Measurements from ENCODE around the gene GALNT14.

The GALNT14 gene

DNA sequence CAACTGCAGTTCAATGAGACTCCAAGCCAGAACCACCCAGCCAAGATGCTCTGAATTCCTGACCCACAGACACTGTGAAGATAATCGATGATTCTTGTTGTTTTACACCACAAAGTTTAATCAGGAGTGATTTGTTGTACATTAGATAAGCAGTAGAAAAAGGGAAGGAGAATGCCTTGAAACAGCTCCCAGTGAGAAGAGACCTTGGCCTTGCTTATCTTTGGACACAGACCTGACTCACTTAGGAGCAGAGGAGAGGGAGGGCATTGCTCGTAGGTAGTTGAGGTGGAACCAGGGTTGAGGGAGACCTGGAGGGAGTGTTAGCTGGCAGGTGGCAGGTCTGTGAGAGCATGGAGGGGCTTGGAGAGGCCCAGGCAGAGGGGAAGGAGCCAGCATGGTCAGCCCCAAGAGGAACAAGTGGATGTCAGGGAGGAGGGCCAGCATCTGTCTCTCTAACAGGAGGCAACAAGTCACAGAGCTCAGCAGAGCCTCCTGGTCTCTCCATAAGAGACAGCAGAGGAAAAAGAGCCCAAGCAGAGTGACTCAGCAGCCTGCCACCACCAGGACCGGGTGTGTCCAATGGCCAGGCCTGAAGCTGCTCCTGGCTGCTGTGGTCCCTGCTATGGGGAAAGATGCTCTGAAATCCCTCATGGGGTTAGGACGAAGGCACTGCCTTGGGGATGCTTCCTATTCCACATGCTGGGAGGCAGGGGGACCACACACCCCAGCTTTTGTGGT lies 169.4 kb downstream of the GALNT14 start:
- DNase-seq, result no peak

DNA sequence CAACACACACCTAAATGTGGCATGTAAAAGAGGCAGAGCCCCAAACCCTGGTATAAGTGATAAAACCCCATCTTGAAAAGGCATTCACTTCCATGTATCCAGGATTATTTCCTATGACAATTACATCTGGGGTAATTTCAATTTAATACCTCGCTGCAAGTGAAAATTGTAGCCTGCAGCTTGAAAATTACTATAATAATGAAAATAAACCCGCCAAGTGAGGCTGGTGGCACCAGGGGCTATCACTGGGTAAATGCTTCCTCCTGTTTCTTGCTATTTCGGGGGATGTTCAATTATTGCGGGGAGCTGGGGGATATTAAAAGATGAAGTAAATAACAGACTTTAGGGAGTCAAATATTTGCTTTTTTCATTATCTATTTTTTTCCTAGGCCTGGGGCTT lies 171.5 kb downstream of the GALNT14 start:
- no peak for DNase-seq

DNA sequence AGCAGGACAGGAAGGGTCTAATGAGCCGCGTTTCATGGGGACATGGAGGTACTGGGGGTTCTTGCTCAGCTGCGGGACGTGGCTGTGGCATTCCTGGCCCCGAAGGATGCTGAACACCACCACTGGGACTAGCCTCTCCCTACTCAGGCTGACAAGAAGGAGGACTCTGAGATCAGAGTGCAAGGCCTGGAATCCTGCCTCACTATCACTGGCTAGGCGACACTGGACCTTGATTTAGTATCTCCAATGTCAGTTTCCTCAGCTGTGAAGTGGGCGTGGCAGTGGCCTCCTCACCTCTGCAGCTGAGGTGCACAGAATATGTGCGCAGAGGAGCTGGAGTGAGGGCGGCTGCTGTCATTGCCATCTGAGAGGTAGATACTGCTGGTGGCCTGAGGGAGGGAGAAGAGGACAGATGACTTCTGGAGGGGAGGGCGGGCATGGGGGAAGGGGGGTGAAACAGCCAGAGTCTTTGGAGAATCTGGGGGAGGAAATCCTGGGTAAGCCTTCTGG lies 173.2 kb downstream of the GALNT14 start:
- no peak for DNase-seq

DNA sequence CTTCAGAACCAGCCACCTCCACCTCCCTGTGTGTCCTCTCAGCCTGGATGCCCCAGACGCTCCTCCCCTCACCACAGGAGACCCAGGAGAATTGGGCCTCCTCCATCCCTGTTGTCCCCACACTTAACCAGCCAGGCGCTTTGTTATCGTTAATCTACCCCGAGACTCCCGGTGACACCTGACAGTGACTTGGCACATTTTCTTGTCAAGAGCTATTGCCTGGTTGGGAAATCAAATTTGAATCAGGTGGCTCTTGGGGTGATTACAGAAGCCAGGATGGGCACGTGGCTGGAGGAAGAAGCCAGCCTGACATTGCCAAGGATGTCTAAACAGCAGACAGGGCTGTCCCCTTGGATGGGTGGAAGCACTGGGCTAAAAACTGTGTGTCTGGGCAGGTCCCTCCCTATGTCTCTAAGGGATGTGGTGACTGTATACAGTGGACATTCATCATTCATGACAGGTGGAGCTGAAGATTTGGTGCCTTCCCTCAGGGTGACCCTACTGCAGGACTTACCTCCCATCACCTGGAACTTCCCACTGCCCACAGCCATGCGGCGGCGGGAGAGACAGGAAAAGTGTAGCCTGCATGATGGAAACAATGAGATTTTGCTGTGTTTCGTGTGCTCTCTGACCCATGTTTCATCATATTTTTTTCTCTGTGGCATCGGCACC lies 173.8 kb downstream of the GALNT14 start:
- no peak for DNase-seq

DNA sequence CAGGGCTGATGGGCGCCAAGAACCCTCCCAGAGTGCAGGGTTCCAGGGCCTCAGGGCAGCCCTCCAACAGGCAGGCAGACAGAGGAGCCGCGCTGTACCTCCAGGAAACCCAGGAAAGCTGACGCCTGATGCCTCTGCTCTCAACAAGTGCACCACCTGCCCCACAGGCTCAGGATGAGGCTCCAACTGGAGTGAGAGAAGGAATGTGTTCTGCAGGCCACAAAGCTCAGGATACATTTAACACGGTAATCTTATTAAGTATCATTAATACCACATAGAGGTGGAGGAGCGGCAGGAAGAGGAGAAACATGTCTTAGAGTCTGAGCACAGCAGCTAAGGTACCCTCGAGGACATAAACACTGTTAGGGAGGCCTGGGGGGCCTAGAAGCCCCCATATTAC lies 175.1 kb downstream of the GALNT14 start:
- no peak for DNase-seq

DNA sequence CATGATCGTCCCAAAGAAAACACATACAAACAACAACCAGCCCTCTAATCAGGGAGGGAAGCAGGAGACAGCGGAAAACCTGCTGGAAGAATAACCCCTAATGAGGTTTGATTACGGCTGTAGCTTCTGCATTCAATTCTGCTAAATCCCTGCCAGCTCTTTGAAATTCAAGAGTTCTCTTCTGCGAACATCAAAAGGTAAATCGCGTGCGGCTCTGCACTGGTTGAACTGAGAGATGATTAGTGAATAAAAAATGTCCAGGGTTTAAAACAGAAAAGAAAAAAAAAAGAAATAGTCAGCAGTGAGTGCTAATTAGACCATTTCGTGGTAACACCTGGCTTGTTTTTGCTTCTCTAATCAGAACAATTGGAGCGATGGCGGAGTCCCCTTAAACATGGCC lies 178.0 kb downstream of the GALNT14 start:
- DNase-seq, result peak; percentile 8

DNA sequence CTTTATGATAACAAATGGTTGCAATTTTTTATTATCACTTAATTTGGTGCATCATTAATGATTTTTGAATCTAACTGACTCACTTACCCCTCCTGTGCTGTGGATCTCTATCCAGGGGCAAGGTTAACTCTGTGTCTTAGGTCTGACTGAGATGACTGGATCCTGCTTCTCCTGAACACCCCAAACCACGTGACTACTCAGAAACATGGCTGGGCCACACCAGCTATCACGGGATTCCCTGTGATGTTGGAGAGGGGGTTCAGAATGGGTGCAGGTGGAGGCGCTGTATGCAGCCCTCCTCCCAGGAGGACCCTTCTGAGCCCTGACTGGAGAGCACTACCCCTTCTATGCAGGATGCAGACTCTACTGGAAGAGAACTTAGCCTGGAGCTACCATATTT lies 178.6 kb downstream of the GALNT14 start:
- DNase-seq, result no peak

DNA sequence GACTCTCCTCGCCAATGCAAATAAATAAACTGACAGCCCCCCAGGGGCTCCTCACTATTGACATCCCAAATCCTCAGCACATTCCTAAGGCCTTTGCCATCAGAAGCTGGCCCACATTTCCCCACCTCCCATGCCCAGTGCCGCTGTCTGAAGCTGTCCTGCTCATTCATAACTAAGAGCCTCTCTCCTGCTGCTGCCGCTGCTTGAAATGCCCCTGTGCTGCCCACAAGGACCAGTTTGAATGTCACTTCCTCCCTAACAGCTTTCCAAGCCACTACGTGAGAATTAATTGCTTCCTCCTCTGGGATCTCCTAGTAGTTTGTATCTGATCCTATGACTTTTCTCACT lies 179.3 kb downstream of the GALNT14 start:
- no peak for DNase-seq

DNA sequence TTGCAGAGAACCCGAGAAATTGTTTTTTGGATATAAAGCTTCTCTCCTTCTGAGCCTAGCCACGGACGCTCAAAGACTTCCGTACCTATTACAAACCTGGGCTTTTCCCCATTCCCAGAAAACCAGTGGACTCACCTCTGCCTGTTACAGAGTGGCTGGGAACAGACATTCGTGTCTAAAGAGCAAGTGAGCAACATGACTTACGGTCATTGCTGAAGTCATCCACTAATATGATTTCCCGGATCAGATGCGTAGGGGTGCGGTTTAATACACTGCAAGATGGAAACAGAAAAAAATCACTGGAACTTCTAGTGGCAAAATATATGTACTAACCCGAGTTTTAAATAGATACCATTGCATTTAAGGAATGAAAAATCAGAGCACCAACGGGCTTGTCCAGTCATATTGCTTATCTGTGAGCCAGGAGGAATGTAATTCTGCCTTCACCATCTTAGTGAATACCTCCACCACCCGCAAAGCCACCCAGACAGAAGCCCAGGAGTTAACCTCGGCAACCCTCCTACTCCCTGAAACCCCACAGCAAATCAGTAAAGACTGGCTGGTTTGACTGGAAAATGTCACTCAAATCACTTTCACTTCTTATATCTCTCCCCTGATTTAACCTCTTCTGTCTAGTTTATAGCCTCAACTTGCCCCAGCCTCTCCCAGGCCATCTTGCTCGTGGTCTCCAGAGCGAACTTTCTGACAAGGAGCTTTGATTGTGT lies 179.9 kb downstream of the GALNT14 start:
- no peak for DNase-seq

DNA sequence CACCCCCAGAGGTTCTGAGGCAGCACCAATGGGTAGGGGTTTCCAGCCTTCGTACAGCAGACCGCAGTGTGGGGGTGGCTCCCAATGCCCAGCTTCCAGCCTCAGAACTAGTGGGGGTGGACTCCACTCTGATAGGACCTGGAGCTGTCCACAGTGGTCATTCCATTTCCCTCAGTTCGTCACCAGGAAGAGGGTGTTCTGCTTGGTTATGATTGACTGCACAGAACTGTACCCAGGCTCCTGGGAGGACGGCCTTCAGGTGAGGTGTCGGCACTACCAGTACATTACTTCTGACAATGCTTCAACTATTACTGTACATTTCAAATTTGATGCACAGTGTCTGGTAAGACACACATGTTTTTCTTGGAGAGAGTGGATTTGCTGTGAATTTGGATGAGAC lies 180.6 kb downstream of the GALNT14 start:
- DNase-seq, result no peak

DNA sequence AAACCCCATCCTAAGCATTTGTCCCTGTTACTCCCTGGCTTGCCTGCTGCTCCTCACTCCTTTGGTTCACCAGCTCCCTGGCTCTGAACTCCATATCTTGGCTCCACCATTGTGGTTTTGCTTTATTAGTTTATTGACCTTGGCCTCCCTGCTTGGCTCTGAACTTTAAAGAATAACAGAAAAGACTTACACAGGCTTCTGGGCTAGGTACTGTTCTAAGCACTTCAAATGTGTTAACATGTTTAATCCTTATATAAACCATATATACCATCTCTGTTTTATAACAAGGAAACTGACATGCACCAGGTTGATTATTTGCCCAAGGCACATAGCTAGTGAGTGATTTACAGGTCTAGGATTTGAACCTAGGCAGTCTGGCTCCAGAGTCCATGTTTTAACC lies 181.2 kb downstream of the GALNT14 start:
- DNase-seq, result no peak

DNA sequence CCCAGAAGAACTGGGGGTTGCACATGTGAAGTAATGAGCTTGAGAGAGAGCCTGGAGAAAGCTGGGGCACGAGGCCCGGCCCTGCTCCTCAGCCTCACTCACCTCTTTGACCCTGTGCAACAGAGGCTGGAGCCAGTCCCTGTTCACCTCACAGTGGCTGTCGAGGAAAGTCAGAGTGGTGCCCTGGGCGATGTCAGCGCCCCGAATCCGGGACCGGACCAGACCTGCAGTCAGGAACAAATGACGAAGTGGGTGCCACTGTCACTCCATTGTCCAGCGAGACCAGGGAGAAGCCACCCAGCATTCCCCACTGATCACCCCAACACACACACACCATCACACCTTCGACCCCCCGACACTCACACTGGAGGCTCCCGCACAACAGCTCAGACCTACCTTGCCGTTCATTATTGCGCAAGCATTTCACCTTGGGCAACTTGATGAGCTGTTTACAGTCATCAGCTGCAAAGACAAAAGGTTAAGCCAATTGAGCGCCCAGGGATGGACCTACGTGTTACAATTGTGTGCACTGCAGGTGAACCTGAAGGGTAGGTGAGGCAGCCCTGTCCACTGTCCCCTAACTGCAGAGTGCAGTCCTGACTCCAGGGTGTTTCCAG lies 182.6 kb downstream of the GALNT14 start:
- DNase-seq, result no peak

DNA sequence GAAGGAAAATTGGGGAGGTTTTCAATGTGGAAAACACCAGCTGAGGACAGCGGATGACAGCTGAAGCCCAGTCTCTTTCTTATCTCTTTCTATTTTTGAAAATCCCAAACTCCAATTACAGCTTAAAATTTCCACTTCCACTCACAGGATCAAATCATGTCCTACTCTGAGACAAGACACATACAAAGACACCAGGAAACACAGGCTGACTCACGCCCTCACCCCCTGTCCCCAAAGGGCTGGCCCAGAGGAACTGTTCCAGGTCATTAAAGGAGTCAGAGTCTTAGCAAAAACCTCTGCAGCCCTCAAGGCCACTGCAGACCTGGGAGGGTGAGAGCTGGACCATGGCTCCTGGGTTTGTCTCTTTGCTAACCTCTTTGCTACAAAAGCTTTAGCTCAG lies 187.9 kb downstream of the GALNT14 start:
- no peak for DNase-seq

DNA sequence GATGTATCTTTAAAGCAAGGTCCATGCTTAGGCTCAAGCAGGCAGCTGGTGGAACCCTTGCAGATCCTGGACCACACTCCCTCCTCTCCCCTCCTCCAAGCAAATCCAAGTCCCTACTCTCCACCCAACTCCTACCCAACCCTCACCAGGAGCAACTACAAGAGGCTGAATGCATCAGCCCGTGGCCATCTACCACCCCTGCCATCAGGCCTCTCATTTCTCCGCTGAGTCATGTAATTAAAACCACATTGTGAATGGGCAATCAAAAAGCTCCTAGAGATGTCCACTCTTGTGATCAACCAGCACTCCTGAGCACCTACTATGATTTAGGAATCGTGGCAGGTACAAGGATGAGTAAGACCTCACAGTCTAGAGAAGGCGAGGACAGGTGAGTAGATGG lies 188.8 kb downstream of the GALNT14 start:
- DNase-seq, result no peak

DNA sequence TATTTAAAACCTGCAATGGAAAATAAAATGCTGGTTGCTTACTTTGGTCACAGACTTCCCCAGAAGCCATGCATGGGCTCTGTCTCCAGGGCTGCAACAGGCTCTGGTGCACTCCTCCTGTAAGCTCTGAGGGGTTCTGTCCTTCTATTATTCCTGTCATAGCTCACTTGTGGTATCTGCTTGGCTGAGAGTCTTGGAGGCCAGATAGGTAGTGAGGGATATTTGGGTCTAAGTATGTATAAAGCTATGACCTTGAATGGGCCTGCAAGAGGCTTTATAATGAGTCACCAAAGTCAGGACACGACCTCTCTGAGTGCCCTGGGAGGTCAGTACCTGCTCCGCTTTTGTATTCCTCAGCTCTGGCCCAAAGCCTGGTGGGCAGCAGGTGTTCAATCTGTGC lies 189.4 kb downstream of the GALNT14 start:
- DNase-seq, result no peak

DNA sequence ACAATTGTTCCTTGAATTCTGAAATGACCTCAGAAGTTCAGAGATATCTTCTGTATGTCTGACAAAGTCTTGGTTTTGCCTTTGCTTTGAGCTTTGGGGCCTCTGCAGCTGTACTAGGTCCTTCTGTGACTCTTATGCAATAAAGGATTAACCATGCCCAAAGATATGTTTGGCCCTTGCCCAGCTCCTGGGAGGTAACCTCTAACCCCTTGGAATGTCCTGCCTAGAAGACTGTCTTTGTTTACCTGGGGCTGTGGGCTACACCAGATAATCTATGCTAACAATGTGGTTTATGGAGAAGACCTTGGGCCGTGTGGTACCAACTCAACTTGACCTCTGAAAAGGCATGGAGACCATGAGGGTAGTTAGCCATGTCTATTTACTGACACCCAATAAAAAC lies 190.1 kb downstream of the GALNT14 start:
- DNase-seq, result no peak

DNA sequence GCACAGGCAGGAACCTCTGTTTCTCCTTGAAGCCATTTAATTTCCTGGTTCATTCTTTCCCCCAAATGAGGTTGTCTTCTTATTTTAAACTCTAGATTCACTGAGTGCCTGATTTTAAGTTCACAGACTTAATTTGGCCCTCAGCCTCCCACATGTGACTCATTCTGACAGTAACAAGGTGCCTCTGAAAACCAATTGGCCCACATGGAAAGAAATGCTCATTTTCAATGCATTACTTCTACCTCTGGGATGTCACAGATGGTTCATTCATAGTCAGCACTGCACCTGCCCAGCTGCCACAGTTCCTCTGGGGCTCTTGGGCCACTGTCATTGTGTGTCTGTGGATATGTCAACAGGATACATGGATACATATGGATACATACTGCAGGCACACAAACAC lies 190.6 kb downstream of the GALNT14 start:
- DNase-seq, result no peak

DNA sequence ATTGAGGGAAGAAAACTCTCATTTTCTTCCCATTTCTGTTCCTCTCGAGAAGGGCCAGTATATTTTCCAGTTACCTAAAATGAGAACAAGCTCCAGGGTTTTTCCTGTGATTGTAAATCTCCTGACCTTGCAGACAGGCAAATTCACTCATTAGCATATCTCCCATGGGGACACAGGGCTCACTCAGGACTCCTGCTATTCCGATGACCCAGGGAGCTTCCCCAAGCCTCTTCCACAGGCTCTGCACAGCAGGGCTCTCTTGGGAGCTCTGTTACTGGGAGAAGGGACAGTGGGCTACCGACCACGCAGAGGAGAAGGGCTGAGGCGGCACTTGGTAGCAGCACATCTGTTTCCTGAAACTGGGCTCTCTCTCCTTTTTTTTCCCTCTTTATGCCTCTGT lies 195.8 kb downstream of the GALNT14 start:
- no peak for DNase-seq

DNA sequence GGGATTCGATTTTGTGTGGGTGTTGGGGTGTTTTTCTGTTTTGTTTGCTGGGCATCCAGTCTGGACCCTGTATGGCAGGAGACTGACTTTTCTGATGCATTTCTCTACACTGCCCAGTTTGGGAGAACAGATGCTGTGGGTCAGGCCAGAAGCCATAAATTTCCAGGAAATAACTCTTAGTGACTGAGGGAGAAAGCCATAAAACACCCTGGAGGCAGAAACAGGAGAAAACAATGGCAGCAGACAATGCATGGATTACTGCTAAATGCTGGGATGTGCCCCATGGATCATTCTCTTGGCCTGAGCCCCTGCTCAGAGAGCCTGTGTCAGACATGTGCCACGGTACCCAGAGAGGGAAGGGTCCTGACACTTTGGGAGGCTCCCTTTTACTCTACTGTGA lies 197.4 kb downstream of the GALNT14 start:
- DNase-seq, result no peak

DNA sequence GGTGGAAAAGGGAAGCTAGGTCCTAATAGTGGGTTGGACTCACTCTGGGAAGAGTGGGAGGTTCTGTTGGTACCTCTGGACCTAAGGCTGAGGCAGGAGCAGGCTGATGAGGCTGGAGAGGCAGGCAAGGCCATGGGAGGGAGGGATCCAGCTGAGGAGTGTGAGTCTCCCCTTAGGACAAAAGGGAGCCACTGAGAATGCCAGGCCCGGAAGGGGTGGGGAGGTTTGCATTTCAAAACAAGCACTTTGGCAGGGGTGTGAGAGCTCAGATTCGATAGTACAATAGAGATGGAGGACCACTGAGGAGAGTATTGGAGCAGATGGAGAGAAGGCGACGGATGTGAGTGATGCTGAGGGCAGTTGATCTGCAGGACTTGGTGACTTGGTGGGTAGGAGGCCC lies 198.9 kb downstream of the GALNT14 start:
- DNase-seq, result no peak

DNA sequence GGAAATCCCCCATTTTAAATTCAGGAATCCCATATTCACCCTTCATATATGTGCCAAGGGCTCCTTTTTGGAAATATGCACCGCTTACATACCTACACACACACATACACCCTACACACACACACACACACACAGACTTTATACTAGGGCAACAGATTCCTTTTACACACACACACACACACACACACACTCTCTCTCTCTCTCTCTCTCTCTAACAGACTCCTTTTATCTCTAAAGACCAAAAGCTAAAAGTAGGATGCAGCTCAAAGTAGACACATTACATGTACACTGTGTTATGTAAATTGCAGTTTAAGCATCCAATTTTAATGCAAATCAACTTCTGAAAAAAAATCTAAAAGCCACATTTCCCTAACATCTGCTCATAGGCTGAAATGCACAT lies 200.0 kb downstream of the GALNT14 start:
- no peak for DNase-seq

DNA sequence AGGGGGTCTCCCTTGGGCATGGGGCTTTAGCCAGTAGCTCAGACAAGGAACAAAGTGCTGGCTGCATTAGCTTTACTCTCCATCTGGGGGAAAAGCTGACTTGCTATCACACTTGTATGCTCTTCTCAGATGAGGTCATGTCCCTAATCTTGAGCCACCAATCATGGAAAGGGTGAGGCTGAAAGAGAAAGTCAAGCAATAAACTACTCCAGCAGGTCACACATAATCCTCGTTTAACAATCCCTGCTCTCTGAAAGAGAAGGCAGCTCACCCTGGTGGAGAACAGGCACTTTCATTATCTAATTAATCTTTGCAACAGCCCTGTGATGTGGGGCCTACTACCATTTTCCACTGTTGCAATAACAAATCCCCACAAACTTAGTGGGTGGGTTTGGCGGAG lies 201.3 kb downstream of the GALNT14 start:
- DNase-seq, result no peak

DNA sequence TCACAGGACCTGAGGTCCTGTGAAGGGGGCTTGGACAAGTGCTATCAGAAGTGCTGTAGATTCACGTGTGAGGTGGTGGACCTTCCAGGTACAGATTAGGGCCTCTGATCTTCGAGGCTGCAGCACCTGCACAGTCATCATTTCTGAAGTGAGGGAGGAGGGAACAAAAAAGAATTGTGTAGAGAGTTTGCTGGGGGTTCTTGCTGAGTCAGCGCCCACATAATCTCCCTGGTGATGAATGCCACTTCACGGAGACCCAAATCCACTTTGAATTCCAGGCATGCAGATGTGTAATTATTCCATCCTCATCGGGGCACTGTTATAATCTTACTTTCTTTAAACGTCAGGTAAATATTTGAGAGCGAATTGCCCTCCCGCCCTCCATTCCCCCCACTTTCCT lies 202.4 kb downstream of the GALNT14 start:
- DNase-seq, result no peak

DNA sequence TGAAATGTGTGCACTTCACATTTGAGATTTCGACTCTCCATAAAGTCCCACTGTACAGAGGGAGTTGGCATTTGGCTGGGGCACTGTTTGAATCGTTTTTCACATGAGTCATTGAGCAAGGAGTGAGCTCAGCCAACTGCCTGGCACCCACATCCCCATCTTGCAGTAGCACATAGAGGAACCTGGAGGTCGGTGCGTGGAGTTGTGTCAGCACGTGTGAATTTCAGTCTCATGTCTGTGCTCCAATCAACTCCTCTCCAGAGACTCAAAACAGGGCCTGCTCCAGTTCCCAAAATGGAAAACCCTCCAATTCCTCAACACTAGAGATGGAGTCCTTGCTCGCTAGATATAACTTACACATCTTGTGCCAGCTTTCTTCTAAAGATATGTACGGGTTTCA lies 204.2 kb downstream of the GALNT14 start:
- DNase-seq, result no peak
